GM12892 (cell line): Measurements from ENCODE around the gene LY6G5C.

Experiments
- POLR2A ChIP-seq: IDR thresholded peaks from 2 replicates; pipeline ENCODE4 v1.6.1; 2011; ENCODE audit warnings: low read depth, low read length, control low read depth
- POLR2AphosphoS5 ChIP-seq: IDR thresholded peaks from 2 replicates; pipeline ENCODE4 v1.6.1; 2011; ENCODE audit warnings: low read depth, low read length, control low read depth

- TF ChIP-seq POLR2AphosphoS5 (no peak), POLR2A (no peak)
Measured at GRCh38 chr6:31700740-31701401, 20.0 kb upstream of the LY6G5C start.
